HG03565 (cell line): ENCODE measurements around the gene F2RL3.
"Not testable (repeated sequence)": the region's sequence is repeated elsewhere in the genome, so short reads cannot be mapped to it uniquely, and the experiment has no call there.

Experiments
- ATAC-seq: cut with Tn5 transposase; IDR thresholded peaks from one replicate; pipeline ENCODE4 v1.9.1; 2021; ENCODE audit warnings: mild to moderate bottlenecking, moderate library complexity; ENCODE audit not compliant: unreplicated experiment

Gene F2RL3

GRCh38 chr19:16919496-16919895, 30.7 kb downstream of the F2RL3 start:
- ATAC-seq = no peak

DNA sequence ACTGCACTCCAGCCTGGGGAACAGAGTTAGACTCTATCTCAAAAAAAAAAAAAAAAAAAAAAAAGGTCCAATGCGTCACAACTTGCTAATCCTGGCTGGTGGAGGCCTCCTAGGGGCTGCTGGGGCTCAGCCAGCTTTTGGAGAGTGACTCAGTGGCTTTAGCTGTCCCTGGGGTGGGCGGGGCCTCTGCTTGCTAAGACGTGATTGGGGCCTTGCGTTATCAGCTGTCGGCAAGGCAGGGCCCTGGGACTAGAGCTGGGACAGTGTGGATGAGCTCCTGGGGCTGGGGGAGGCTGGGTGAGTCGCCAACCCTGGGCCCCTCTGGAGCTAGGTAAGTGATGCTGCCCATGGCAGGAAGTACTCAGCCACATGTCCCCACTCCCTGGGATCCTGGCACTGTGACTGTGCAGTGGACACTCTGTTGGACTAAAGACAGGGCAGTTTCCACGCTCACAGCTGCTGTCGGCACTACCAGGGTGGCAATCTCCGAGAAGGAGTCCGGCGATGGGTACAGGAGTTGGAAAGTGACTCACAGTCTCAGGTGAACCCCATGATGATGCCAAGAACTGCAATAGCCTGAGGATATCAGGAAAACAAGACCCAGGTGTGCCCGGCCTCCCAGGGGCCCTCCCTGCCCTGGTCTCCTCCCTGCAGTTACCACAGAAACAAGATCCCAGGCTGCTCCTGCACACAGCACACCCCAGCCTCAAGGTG, 32.2 kb downstream of the F2RL3 start:
- no peak for ATAC-seq

DNA sequence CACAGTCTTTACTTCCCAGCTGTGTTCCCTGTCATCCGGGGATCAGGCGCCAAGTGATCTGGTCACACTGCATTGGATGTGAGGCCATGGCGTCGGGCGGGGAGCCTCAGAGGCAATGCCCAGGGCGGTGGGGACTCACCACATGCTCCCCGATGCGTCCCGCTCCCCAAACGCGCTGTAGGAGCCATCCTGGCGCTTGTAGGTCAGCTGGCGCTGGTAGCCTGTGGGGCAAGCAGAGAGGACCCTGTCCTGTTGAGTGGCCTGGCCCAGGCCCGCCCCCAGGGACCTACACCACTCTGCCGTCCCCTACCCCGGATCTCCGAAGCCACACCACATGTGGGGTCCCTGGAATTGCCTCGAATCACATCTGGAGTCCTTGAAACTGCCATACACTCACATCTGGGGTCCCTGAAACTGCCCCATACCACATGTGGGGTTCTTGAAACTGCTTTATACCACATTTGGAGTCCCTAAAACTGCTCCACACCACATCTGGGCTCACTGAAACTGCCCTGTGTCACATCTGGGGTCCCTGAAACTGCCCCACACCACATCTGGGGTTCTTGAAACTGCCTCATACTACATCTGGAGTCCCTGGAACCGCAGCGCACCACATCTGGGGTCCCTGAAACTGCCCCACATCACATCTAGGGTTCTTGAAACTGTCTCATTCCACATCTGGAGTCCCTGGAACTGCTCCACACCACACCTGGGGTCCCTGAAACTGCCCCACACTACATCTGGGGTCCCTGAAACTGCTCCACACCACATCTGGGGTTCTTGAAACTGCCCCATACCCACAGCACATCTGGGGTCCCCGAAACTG, 33.2 kb downstream of the F2RL3 start:
- ATAC-seq = no peak

DNA sequence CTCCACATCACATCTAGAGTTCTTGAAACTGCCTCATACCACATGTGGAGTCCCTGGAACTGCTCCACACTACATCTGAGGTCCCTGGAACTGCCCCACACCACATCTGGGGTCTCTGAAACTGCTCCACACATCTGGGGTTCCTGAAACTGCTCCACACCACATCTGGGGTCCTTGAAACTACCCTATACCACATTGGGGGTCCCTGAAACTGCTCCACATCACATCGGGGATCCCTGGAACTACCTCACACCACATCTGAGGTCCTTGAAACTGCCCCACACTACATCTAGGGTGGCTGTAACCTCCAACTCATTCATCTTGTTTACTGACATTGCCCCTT, 33.8 kb downstream of the F2RL3 start:
- ATAC-seq = no peak

GRCh38 chr19:16922949-16923348, 34.1 kb downstream of the F2RL3 start:
- ATAC-seq = no peak

DNA sequence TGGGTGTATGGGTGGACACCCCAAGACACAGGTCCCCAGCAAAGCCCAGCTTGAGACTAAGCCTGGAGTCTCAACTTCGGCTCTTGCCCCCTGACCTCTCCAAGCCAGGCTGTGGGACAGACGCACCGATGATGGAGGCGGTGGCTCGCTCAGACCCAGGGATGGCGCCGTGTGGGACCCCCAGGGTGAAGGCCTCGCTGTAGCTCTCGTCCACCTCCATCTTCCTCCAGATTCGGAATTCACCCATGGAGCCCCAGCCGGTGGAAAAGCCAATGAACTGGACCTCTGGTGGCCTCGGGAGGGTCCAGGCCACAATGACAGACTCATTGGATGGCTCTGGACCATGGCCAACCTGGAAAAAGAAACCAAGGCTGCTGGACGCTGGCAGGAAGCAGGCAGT, 39.1 kb downstream of the F2RL3 start:
- ATAC-seq = no peak

DNA sequence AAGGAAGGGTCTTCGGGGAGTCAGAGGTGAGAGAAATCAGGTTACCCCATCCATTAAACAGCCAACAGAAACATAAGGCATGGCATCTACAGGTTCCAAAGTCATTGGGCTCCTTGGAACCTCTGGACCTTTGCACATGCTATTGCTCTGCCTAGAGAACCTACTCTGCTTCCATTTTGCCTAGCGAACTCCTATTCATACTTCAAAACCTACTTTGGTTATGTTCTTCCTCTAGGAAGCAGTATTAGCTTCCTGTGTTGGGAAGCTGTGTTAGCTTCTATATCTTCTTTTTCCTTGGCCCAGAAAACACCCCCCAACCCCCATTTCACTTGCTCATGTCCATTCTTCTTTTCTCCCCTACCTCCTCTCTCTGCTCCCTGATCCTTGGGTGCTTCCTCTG, 39.6 kb downstream of the F2RL3 start:
- no peak for ATAC-seq

DNA sequence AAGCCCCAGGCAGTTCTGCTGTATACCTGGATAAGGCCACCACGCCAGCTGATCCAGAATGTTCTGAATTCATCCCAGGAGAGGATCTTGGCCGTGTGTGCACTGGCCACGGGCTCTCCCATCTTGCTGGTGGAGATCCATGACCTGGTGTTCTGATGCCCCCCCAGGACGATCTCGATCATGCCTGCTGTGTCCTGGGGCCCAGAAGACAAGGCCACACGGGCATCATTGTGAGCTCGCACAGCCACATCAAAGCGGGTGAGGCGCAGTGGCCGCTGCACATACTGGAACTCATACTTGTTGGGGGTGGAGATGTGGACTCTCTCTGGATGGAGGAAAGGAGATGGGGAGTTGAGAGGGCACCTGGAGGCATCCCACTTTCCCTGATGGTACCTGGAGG, 40.1 kb downstream of the F2RL3 start:
- ATAC-seq = no peak

GRCh38 chr19:16930753-16931152, 42.0 kb downstream of the F2RL3 start:
- no peak for ATAC-seq

DNA sequence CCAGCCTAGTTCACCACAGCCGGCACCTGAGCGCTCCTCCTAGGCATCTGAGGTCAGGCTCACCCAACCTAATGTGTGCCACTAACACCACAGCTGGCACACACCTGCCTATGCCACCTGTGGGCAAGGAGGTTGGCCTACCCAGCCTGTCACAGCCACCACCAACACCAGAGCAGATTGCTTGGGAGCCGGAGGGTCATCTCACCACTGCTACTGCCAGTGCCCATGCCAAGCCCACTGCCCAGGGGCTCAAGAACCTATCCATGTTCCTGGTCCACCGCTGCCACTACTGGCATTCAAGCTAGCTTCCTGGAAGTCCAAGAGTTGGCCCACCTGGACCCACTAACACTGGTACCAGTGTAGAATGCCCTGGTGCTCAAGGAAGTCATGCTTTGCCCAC, 42.5 kb downstream of the F2RL3 start:
- ATAC-seq = no peak

GRCh38 chr19:16934489-16934888, 45.7 kb downstream of the F2RL3 start:
- ATAC-seq = no peak

GRCh38 chr19:16936901-16937300, 48.1 kb downstream of the F2RL3 start:
- no peak for ATAC-seq

DNA sequence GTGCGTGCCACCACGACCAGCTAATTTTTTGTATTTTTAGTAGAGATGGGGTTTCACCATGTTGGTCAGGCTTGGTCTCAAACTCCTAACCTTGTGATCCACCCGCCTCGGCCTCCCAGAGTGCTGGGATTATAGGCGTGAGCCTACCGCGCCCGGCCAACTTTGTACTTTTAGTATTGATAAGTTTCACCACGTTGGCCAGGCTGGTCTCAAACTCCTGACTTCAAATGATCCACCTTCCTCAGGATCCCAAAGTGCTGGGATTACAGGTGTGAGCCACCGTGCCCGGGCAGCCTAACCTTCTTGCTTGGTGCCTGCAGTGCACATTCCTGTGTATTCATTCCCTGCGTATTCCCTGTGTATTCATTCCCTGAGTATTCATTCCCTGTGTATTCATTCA, 49.0 kb downstream of the F2RL3 start:
- not testable (repeated sequence) for ATAC-seq

- no peak for ATAC-seq
Measured at GRCh38 chr19:16938211-16938610, 49.4 kb downstream of the F2RL3 start.

- ATAC-seq = not testable (repeated sequence)
Measured at GRCh38 chr19:16940063-16940462, 51.3 kb downstream of the F2RL3 start.

DNA sequence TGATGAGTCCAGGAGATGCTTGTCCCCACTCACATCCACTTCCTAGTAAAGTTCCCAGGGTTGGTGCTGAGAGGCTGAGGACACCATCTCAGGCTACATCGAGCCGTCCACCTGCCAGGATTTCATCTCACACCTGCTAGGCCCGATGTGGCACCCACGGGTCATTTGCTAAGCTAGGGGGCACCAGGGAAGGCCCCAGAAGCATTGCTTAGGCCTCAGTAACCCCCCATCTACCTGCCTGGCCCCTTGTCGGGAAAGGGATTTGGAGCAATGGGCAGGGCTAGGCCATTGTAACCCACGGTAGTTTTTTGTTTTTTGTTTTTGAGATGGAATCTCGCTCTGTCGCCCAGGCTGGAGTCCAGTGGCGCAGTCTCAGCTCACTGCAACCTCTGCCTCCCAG, 51.8 kb downstream of the F2RL3 start:
- no peak for ATAC-seq
